GM12873 (cell line): ENCODE results near the gene MRPL42.

ENCODE experiments used
- CTCF ChIP-seq: IDR thresholded peaks from 2 replicates; pipeline ENCODE4 v1.5.1; 2012; ENCODE audit warnings: low read depth, mild to moderate bottlenecking, moderate library complexity, low read length, control low read depth; ENCODE audit not compliant: insufficient read depth; ENCODE audit errors: missing control alignments

Gene MRPL42

GRCh38 chr12:93526786-93527428 lies 59.6 kb downstream of the MRPL42 start:
- no peak for TF ChIP-seq CTCF

- no peak for TF ChIP-seq CTCF
These were observed 63.0 kb downstream of the MRPL42 start for GRCh38 chr12:93530358-93530757.

DNA sequence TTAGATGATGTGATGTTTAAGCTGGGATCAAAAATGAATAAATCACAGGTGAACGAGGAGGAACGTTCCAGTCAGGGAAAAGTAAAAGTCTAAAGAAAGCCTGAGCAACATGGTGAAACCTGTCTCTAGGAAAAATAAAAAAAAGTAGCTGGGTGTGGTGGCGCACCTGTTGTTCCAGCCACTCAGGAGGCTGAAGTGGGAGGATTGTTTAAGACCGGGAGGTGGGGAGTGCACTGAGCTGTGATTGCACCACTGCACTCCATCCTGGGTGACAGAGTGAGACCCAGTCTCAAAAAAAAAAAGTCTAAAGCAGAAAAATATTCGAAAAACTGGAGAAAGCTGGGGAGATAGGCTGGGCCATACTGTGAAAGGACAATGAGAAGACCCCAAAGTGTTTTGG lies 66.0 kb downstream of the MRPL42 start:
- TF ChIP-seq CTCF: no peak

DNA sequence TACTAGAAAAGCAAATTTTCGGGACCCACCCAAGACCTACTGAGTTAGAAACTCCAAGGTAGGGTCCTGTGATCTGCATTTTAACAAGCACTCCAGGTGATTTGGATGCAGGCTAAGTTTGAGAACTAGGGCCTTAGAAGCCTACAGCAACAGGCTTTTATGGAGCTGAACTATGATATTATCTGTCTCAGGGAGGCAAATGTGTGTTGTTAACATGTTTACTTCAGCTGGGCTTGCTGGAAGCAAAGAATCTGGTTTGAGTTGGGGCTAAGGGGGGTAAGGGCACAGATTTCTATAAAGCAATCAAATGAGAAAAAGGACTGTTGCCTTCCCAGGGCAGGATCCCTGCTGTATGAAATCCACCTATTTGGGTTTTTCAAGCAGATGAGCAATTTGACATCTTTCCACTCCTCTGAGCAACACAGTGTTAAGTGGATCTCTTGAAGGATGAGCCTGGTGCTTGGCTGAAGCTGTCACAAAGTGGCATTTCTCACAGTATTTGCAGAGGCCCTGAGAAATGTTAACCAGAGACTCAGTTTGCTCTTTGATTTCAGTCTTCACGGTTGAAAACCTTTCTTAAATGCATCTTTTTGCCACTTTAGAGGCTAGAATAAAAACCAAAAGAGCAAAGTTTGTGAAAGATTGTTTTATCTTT lies 68.9 kb downstream of the MRPL42 start:
- TF ChIP-seq CTCF: no peak

GRCh38 chr12:93536766-93537488 lies 69.6 kb downstream of the MRPL42 start:
- no peak for TF ChIP-seq CTCF

GRCh38 chr12:93537769-93538168 lies 70.5 kb downstream of the MRPL42 start:
- TF ChIP-seq CTCF: peak; percentile 42

- TF ChIP-seq CTCF: no peak
These were observed 72.5 kb downstream of the MRPL42 start for GRCh38 chr12:93539821-93540220.
